ENCODE results near the gene KCNK4. TPM values are rescaled to one million over a fixed set of nuclear protein-coding genes. Genes with fewer than 3 reads are reported as not detected.
A peak's percentile ranks its signal among the peaks of the same experiment; 100 is the strongest.

The KCNK4 gene
- total and polyA plus RNA-seq, 2 of the 13 experiments (the other 11 are each of a cell fraction or from before 2014, with no cell fraction given): not detected

DNA sequence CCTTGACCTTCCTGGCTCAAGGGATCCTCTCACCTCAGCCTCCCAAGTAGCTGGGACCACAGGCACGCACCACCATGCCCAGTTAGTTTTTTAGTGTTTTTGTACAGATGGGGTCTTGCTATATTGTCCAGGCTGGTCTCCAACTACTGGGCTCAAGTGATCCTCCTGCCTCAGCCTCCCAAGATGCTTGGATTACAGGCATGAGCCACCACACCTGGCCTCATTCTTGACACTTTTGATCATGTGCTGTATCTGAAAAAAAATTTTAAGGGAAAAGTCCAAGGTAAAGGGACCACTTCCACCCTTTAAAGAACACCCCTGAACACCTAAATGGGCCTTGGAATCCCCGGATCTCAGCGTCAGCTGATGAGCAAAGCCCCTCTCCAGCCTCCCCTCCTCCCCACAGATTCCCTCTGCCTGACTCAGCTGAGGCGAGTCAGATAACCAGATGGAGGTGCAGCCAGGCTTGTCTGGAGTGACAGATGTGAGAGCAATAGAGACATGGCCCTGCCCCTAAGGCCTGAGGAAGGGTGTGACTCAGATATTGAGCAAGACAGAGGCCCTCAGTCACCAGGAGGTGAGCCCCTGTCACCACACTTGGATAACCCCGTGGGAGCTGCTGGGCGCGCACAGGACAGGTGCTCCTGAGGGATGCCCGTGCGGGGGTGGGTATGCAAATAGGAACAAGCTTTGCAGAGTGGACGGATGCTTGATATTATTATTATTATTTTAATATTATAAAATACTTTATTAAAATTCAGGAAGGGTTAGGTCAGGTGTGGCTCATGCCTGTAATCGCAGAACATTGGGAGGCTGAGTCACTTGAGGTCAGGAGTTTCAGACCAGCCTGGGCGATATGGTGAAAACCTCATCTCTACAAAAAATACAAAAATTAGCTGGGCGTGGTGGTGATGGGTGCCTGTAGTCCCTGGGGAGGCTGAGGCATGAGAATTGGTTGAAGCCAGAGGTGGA is 43.9 kb downstream of the KCNK4 start (continued):
- TF ChIP-seq CREB1 (IDR thresholded peaks at IDR 0.05) (0 out of 2 replicates have a peak, but pooled peaks have one; percentile 26), CREB1 (CRISPR knock-in tag; IDR thresholded peaks at IDR 0.05) (no peak), SPEN (CRISPR knock-in tag; IDR thresholded peaks at IDR 0.05; ENCODE audit: low read depth) (no peak), ZNF547 (CRISPR knock-in tag; IDR thresholded peaks at IDR 0.05) (no peak)

DNA sequence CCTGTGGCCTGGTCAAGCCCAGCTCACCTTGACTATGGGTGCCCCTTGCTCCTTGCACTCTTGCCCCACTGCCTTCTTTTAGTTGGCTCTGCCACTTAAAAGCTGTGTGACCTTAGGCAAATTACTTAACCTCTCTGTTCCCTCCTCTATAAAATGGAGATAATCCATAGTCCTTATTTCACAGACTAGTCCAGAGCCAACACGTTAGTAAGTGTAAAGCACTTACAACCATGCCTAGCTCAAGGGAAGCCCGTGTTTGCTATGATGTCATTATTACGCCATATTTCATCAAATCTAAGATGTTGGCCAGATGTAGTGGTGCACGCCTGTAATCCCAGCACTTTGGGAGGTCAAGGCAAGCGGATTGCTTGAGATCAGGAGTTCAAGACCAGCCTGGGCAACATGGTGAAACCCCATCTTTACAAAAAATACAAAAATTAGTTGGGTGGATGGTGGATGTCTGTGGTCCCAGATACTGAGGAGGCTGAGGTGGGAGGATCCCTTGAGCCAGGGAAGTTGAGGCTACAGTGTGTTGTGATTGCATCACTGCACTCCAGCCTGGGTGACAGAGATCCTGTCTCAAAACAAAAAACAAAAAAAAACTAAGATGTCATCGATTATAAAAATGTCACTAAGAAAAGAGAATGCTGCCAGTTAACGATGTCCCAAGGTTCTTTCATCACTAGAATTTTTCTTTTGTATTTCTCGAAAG is 46.6 kb downstream of the KCNK4 start:
- no peaks in the 10 kb centered on the region for H3K9me3 ChIP-seq (ENCODE audit: low read length)
- no peak overlapping the region for H3K27ac ChIP-seq (ENCODE audit: extremely low read length, insufficient read depth, low read length)
- no peaks in the 10 kb centered on the region for H3K79me2 ChIP-seq (ENCODE audit: insufficient read depth, low read length)
- no peak overlapping the region for H2AFZ ChIP-seq (ENCODE audit: low read length)
- peak; percentile 95 for TF ChIP-seq ZNF768 (CRISPR knock-in tag; IDR thresholded peaks at IDR 0.05)
- TF ChIP-seq CEBPB (IDR thresholded peaks at IDR 0.05; ENCODE audit: borderline replicate concordance, low read depth, low read length): 0 out of 2 replicates have a peak, but pooled peaks have one; percentile 41
- TF ChIP-seq TCF7 (IDR thresholded peaks at IDR 0.05; ENCODE audit: low read depth): no peak
- no peak for TF ChIP-seq ZNF674 (CRISPR knock-in tag; IDR thresholded peaks at IDR 0.05; ENCODE audit: low read depth)
- TF ChIP-seq, protein P1, sequence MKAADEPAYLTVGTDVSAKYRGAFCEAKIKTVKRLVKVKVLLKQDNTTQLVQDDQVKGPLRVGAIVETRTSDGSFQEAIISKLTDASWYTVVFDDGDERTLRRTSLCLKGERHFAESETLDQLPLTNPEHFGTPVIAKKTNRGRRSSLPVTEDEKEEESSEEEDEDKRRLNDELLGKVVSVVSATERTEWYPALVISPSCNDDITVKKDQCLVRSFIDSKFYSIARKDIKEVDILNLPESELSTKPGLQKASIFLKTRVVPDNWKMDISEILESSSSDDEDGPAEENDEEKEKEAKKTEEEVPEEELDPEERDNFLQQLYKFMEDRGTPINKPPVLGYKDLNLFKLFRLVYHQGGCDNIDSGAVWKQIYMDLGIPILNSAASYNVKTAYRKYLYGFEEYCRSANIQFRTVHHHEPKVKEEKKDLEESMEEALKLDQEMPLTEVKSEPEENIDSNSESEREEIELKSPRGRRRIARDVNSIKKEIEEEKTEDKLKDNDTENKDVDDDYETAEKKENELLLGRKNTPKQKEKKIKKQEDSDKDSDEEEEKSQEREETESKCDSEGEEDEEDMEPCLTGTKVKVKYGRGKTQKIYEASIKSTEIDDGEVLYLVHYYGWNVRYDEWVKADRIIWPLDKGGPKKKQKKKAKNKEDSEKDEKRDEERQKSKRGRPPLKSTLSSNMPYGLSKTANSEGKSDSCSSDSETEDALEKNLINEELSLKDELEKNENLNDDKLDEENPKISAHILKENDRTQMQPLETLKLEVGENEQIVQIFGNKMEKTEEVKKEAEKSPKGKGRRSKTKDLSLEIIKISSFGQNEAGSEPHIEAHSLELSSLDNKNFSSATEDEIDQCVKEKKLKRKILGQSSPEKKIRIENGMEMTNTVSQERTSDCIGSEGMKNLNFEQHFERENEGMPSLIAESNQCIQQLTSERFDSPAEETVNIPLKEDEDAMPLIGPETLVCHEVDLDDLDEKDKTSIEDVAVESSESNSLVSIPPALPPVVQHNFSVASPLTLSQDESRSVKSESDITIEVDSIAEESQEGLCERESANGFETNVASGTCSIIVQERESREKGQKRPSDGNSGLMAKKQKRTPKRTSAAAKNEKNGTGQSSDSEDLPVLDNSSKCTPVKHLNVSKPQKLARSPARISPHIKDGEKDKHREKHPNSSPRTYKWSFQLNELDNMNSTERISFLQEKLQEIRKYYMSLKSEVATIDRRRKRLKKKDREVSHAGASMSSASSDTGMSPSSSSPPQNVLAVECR (CRISPR knock-in tag; IDR thresholded peaks at IDR 0.05; ENCODE audit: borderline replicate concordance): no peak
- TF ChIP-seq ZMYM3 (CRISPR knock-in tag; IDR thresholded peaks at IDR 0.05): peak; percentile 65; the same call in 1 of the 2 replicates
- peak; percentile 88 for TF ChIP-seq ATF7 (IDR thresholded peaks at IDR 0.05)
- TF ChIP-seq ATF7 (CRISPR knock-in tag; IDR thresholded peaks at IDR 0.05): no peak
- H3K4me2 ChIP-seq (ENCODE audit: low read depth, low read length): no peak overlapping the region
- no peaks in the 10 kb centered on the region for H3K36me3 ChIP-seq (replicated peaks in 1 of 2; ENCODE audit: control insufficient read depth in 1 of 2, insufficient read depth in 2 of 2, low read length in 2 of 2)
- in situ Hi-C loops (cut with HindIII; ENCODE audit: extremely low pct_ligation_motif_present, low pct_unique_long_range_greater_than_20kb) (no loop called here), intact Hi-C loops (cut with micrococcal nuclease; ENCODE audit: unreplicated experiment) (no loop called here)
- WGBS (ENCODE audit: low lambda C conversion rate): 38% methylated on average over 8 of the region's 8 CpGs
- ATAC-seq (no peak), FAIRE-seq (no peak), DNase-seq (ENCODE audit: low spot score) (no peak)
- H3K9ac ChIP-seq (ENCODE audit: insufficient read depth, low read depth, low read length): no peak overlapping the region
- BruUV-seq (replicated peaks): no TSS peak
- H3K27me3 ChIP-seq (ENCODE audit: control insufficient read depth in 1 of 2, insufficient read depth in 2 of 2, low read length in 2 of 2): peaks cover 5 to 35% of the 10 kb centered on the region in 2 experiments; a peak in 3 of 5 replicates
- no peak overlapping the region for H3K4me3 ChIP-seq (replicated peaks in 1 of 3; ENCODE audit: insufficient read depth in 1 of 3, low read depth in 2 of 3, low read length in 3 of 3)
- no peaks in the 10 kb centered on the region for H4K20me1 ChIP-seq (ENCODE audit: insufficient read depth, low read length)
- H3K4me1 ChIP-seq (ENCODE audit: insufficient read depth, low read length): peaks cover 22% of the 10 kb centered on the region
- CTCF ChIA-PET (ENCODE audit: low intra/inter-chr PET ratio, low total read pairs): no interaction called here
- POLR2A ChIA-PET: no interaction called here

Data from HepG2 (cell line).